SH-SY5Y (cell line): ENCODE results near the gene ACTL6B.

Source experiments
- GATA2 ChIP-seq: IDR thresholded peaks from 2 replicates; pipeline ENCODE4 v1.6.1; 2011; ENCODE audit warnings: mild to moderate bottlenecking, low read depth, low read length
- GATA3 ChIP-seq: IDR thresholded peaks from 2 replicates; pipeline ENCODE4 v1.6.1; 2011; ENCODE audit warnings: low read depth, mild to moderate bottlenecking, low read length, moderate library complexity

Gene ACTL6B

GRCh38 chr7:100655908-100656674 is at the start of gene ACTL6B:
Gene ACTL6B (minus strand): TSS chr7:100656448. CDS start chr7:100656354, 94 bp downstream.
- TF ChIP-seq GATA3, result no peak
- no peak for TF ChIP-seq GATA2

DNA sequence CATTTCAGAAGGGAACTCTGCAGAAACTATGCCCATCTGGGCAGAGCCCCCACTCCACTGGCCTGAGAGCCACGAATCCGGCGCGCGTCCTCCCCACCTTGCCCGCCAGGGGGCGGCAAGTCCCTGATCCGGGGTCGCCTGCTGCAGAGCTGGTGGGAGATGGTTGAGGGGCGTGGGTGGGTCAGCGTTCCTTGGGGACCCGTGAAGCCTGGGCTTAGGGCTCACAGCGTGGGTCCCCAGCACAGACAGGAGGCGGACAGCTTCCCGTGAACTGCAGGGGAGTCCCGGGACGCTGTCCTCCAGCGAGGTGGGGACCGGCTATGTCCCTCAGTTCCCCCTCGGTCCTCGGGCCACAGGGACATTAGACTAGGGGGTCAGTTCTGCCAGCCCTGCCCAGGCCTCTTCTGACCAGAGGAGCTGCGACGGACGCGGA is 49.1 kb upstream of the ACTL6B start:
- TF ChIP-seq GATA3 (no peak), GATA2 (no peak)

GRCh38 chr7:100699018-100699417 is 42.8 kb upstream of the ACTL6B start:
- TF ChIP-seq GATA3 (no peak), GATA2 (no peak)

GRCh38 chr7:100696123-100696521 is 39.9 kb upstream of the ACTL6B start:
- no peak for TF ChIP-seq GATA3

DNA sequence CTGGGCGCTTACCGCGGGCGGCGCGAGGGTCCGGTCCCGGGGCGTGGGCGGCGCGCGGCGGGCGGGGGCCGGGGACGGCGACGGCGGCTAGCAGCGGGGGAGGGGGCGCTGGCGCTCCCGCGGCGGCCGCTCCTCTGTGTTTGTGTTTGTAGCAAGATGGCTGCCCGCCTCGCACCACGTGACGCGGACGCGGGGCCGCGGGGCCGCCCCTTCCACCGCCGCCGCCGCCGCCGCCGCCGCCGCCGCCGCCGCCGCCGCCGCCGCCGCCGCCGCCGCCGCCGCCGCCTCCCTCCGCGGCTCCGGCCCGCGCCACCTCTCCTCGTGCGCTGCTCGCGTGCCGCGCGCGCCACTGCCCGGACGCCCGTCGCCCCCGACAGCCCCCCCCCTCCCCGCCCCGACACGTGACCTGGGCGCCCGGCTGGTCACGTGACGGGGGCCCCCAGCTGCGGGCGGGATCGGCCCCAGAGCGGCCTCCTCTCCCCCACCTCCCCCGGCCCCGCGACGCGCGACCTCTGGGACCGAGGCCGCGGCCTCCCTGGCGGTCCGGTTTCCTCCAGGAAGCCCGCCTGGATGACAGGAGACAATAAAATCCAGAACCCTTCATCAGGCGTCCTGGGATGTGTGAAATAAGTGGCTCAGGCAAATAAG is 38.0 kb upstream of the ACTL6B start, which contains the start of gene GIGYF1:
TSS of gene GIGYF1 (minus strand) at position 153 of the 648 bp plus-strand sequence. CDS start 6,012 bp downstream, outside the sequence.
- TF ChIP-seq GATA3, result no peak
- no peak for TF ChIP-seq GATA2

DNA sequence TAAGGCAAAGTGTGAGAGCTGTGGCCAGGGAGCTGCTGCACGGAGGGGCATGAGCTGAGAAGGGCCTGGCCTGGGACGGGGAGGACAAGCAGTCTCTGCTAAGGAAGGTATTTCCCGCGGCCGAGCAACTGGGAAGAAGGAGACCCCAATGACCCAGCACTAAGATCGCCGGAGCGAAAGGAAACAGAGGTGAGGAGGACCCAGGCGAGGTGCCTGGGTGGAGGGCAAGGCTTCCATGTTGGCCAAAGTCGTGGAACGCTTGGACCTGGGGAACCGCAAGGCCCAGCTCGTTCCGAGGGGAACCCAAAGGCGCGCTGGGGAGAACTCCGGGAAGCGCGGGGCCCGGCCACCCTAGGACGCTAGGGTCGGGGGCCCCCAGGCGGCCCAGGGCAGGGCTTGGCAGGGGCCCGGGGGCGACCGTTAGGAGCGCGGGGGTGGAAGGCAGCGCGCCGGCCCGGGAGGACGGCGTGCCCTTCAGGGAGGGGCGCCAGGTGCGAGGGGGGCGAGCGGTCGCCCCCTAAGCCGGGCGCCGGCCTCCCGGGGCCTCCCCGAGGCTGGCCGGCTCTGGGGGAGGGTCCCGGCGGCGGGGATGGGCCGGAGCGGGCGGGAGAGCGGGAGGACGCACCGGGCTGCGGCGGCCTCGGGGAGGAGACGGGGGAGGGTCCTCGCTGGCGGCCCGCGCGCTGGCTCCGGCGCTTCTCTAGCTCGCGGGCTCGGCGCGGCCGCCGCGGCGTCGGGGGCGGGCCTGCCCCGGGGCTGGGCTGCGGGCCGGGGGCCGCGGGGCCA is 37.3 kb upstream of the ACTL6B start:
- TF ChIP-seq GATA2 (no peak), GATA3 (no peak)

DNA sequence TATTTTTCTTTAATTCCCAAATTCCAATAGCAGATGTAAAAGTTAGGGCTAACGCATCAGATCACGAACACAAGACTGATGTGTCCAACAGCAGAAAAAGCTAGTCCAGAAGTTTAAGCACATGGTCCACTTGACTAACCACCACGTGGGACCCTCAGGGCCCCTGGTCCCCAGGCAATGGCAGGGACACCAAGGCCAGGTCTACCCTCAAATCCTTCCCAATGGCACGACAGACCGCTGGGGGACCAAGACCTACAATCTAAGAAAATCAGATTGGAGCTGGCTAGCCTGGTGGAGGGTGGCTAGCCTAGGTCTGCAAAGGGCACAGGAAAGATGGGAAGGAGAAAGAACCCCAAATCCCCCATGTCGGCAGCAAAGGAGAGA is 36.3 kb upstream of the ACTL6B start:
- TF ChIP-seq GATA3 (no peak), GATA2 (no peak)

DNA sequence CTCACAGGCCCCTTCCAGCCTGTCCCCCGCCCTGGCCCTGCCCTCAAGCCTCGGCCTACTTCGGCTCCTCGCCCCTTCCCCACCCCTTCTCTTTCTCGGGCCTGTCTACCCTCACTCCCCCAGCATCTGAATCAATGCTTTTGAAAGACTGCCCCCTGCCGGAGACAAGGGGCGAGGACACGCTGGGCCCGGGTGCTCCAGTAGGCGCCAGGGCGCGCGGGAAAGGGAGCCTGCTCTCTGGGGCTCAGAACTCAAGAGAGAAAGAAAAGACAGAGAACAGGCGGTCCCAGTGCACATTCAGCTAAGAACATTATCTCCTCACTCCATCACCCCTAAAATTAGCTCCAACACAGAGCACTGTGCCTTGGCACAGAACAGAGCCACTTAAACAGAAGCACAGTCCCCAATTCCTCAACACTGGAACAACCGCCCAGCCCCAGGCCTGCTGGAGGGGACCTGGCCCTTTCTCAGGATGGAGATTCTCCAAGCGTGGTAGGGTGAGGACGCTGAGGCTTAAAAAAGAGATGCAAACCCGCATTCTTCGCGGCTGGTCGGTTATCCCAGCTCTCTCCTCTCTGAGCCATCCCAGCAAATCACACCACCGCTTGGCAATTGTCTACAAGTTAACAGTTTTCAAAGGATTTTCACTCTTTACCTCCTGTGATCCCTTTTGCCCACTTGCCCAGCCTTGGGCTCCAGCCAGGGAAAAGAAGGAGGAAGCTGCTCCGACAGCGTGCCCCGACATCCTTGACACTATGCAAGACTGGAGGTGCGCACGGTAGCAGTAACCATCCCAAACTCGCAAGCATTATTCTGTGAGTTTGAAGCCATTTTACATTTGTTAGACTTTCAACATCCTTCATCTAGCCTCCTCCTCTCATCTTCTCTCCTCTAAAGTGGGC is 35.7 kb upstream of the ACTL6B start:
- TF ChIP-seq GATA3 (no peak), GATA2 (no peak)

DNA sequence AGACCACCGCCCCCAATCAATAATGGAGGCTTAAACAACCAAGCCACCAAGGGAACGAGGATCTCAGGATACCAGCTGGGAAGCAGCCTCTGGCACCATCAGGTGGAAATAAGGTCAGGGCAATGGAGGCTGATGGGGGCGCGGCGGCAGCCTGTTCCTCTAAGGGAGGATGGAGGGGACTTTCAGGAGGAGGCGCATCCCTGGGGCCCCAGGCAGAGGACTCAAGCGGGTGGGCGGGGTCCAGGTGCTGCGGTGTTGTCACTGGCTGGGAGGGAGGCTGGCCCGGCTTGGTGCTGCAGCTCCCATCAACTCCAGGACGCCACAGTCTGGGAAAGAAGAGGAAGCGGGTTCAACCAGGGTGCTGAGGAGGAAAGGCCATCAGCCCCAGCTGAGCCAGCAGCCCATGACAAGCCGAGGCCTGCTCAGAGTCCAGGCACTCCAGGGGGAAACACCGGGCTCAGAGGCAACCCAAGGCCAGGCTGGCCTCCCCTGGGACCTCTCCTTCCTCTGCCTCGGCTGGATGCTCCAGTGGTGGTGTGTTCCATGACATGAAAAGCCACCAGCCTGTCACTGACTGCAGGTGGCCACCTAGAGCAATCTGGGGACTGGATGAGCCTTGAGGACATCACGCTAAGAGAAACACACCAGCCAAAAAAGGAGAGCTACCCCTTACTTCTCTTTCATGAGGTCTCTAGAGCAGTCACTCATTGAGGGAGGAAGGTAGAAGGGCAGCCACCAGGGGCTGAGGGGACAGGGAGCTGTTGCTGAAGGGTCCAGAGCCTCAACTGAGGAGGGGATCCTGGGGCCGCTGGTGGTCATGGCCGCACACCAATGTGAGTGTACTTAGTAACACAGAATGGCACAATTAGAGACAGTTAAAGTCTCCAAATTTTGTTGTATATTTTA is 33.2 kb upstream of the ACTL6B start:
- TF ChIP-seq GATA2, result no peak
- TF ChIP-seq GATA3, result no peak

DNA sequence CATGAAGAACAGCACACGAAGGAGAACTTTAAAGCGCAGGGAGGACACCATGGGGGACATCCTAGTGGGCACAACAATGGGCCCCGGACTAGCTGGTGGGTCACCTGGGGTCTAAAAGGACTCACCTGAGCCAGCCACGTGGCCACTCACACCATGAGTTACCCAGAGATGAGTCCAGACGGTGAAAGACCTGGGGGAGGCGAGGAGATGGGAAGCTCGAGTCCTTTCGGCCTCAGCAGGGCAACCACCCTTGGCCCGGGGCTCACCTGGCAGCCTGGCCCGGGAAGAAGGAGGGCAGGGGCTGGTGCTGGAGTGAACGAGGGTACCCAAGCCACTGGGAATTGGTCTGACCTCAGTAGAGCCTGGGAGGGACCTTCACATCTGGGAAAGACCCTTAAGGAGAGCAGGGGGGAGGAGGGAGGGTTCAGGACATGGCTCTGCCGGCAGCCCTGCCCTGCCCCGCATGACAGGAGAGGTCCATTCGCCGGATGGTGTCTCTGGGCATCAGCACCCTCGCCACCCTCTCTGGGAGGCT is 32.1 kb upstream of the ACTL6B start:
- no peak for TF ChIP-seq GATA2

DNA sequence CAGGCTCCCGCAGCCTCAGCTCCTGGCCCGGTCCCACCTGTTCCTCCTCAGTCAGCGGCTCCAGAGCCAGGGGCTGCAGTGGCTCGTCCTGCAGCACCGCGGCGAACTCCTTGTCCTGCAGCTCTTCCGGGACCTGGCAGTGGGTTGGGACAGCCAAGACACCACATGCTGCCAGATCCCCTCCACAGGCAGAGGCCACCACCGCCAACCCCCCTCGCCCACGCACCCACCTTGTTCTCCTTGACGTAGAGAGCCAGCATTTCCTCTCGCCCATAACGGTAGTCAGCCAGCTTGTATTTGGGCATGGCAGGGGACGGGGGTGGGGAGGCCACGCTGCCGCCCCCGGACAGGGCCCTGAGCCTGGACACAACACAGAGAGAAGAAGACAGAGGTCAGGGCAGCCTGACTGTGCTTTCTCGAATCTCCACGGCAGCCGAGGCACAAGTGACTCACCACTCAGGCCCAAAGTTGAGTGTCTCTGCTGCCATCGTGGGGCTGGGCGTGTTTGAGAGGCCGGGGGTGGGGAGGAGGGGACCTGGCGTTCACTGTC is 31.6 kb upstream of the ACTL6B start:
- TF ChIP-seq GATA3, result no peak

DNA sequence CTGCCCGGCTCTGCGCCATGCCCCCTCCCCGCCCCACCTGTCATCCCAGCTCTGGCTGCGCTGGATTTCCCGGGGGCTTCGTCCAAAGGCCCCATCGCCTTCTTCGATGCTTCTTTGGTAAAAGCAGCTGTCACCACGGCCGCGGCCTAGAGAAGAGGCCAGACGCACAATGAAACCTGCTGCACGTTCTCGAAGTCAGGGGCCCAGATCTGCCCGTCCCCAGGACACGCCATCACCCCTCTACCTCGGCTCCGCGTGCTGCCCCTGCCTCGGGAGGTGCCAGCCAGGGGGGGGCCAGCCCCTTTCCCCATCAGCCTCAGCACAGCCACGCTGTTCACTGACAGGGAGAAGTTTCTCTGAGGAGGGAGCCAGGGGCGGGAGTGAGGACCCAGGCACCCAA is 31.0 kb upstream of the ACTL6B start:
- TF ChIP-seq GATA2, result no peak
- no peak for TF ChIP-seq GATA3

DNA sequence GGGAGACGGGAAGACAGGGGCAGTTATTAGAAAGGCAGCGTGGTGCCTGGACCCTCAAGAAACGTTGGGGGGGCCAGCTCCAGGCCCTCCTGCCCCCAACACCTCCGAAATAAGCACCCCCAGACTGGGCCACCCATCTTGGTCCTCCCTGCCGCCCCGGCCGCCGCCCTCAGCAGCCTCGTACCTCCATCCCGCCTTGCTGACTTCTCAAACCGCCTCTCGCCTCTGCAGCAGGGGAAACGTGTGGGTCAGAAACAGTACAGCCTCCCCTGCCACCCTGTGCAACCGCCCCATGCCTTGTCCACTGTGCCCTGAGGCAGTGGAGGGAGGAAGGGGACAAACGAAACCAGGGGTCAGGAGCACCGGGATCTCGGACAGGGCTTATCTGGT is 30.6 kb upstream of the ACTL6B start:
- TF ChIP-seq GATA2 (no peak), GATA3 (no peak)
